H4 (cell line): ENCODE results near the gene DENND5B. TPM values are rescaled to one million over a fixed set of nuclear protein-coding genes. Genes with fewer than 3 reads are reported as not detected.

Experiments
- total RNA-seq: library from RNA; depleted of rRNA; stranded (reverse); fragments of >200 nt; shearing (Covaris generic); gene quantifications from 2 replicates; pipeline ENCODE4 v1.2.3, GENCODE V29; 2014; rRNA removed

Gene DENND5B
- total RNA-seq, 1 experiment from 2014 or later: 8.6 TPM

Other genes starting within 250 kb of the DENND5B start
- gene ETFBKMT, start 68.6 kb upstream of the DENND5B start, total RNA-seq: 1.3 and 1.9 TPM in 2 replicates
- gene AMN1, start 137.9 kb upstream of the DENND5B start, total RNA-seq: 10.7 and 20.9 TPM in 2 replicates